ENCODE measurements around the gene UNCX.
"Not testable (repeated sequence)": the region's sequence is repeated elsewhere in the genome, so short reads cannot be mapped to it uniquely, and the experiment has no call there.

The UNCX gene

GRCh38 chr7:1257863-1258262, 25.2 kb downstream of the UNCX start:
- no peak for DNase-seq (ENCODE audit: low read depth in 3 of 3)

GRCh38 chr7:1259621-1260243, 27.1 kb downstream of the UNCX start:
- no peak for DNase-seq (ENCODE audit: low read depth in 3 of 3)

GRCh38 chr7:1260244-1260635, 27.6 kb downstream of the UNCX start:
- no peak for DNase-seq (ENCODE audit: low read depth in 3 of 3)

- not testable (repeated sequence) for DNase-seq (ENCODE audit: low read depth in 3 of 3)
Observed at GRCh38 chr7:1261036-1261435, 28.4 kb downstream of the UNCX start.

- DNase-seq (ENCODE audit: low read depth in 3 of 3): no peak
Observed at GRCh38 chr7:1262441-1262840, 29.8 kb downstream of the UNCX start.

GRCh38 chr7:1263391-1263951, 30.8 kb downstream of the UNCX start:
- DNase-seq (ENCODE audit: low read depth in 3 of 3): no peak

GRCh38 chr7:1264345-1265280, 31.9 kb downstream of the UNCX start:
- no peak for DNase-seq (ENCODE audit: low read depth in 3 of 3)

GRCh38 chr7:1267016-1267900, 34.6 kb downstream of the UNCX start:
- DNase-seq (ENCODE audit: low read depth in 3 of 3): no peak

GRCh38 chr7:1268076-1268815, 35.6 kb downstream of the UNCX start:
- no peak for DNase-seq (ENCODE audit: low read depth in 3 of 3)

GRCh38 chr7:1268866-1269265, 36.2 kb downstream of the UNCX start:
- no peak for DNase-seq (ENCODE audit: low read depth in 3 of 3)

GRCh38 chr7:1269336-1269890, 36.7 kb downstream of the UNCX start:
- no peak for DNase-seq (ENCODE audit: low read depth in 3 of 3)

- no peak for DNase-seq (ENCODE audit: low read depth in 3 of 3)
Observed at GRCh38 chr7:1270181-1270580, 37.5 kb downstream of the UNCX start.

GRCh38 chr7:1271046-1271445, 38.4 kb downstream of the UNCX start:
- no peak for DNase-seq (ENCODE audit: low read depth in 3 of 3)

- no peak for DNase-seq (ENCODE audit: low read depth in 3 of 3)
Observed at GRCh38 chr7:1271656-1272055, 39.0 kb downstream of the UNCX start.

- DNase-seq (ENCODE audit: low read depth in 3 of 3): not testable (repeated sequence)
Observed at GRCh38 chr7:1272136-1272535, 39.5 kb downstream of the UNCX start.

GRCh38 chr7:1274121-1274875, 41.6 kb downstream of the UNCX start:
- DNase-seq (ENCODE audit: low read depth in 3 of 3): no peak

- DNase-seq (ENCODE audit: low read depth in 3 of 3): no peak
Observed at GRCh38 chr7:1274876-1275375, 42.3 kb downstream of the UNCX start.

GRCh38 chr7:1275451-1276381, 43.0 kb downstream of the UNCX start:
- DNase-seq (ENCODE audit: low read depth in 3 of 3): no peak
